ENCODE measurements around the gene CFAP107. TPM values are rescaled to one million over a fixed set of nuclear protein-coding genes. Genes with fewer than 3 reads are reported as not detected.
"Not testable (repeated sequence)": the region's sequence is repeated elsewhere in the genome, so short reads cannot be mapped to it uniquely, and the experiment has no call there.

The CFAP107 gene
- total RNA-seq, 4 donors from 2014 or later: not detected

GRCh38 chr1:12722626-12723025, 23.4 kb upstream of the CFAP107 start:
- Histone ChIP-seq H3K4me1 (no peaks in the 10 kb centered on the region), H3K36me3 (no peaks in the 10 kb centered on the region), H3K27ac (no peak overlapping the region), H3K27me3 (no peaks in the 10 kb centered on the region), H3K4me3 (no peak overlapping the region), H3K9me3 (no peaks in the 10 kb centered on the region)
- no peak for DNase-seq
- peak in 1 of 2 donors; percentile 76 for ATAC-seq
- TF ChIP-seq CTCF (IDR thresholded peaks at IDR 0.05 in 4 of 5, conservative IDR thresholded peaks at IDR 0.05 in 1 of 5): no peak
- no peak for TF ChIP-seq POLR2A (IDR thresholded peaks at IDR 0.05)
- in situ Hi-C loops (cut with MboI; ENCODE audit: low sequenced_read_pairs in 4 of 4) (no loop called here), intact Hi-C loops (cut with DNase I; ENCODE audit: low total_unique reads) (no loop called here)

- no peak overlapping the region for H3K27ac ChIP-seq
- DNase-seq (no peak), ATAC-seq (no peak)
- peaks cover 0 to 12% (median 2%) of the 10 kb centered on the region in 3 donors for H3K9me3 ChIP-seq
- in situ Hi-C loops (cut with MboI; ENCODE audit: low sequenced_read_pairs in 4 of 4) (no loop called here), intact Hi-C loops (cut with DNase I; ENCODE audit: low total_unique reads) (no loop called here)
- no peaks in the 10 kb centered on the region for H3K4me1 ChIP-seq
- H3K27me3 ChIP-seq: peaks cover 0 to 2% (median 0%) of the 10 kb centered on the region in 3 donors
- H3K36me3 ChIP-seq: no peaks in the 10 kb centered on the region
- H3K4me3 ChIP-seq: no peak overlapping the region
- TF ChIP-seq POLR2A (IDR thresholded peaks at IDR 0.05): no peak
- no peak for TF ChIP-seq CTCF (IDR thresholded peaks at IDR 0.05 in 4 of 5, conservative IDR thresholded peaks at IDR 0.05 in 1 of 5)
Measured at GRCh38 chr1:12728391-12728790, 17.6 kb upstream of the CFAP107 start.

- no peaks in the 10 kb centered on the region for H3K4me1 ChIP-seq
- in situ Hi-C loops (cut with MboI; ENCODE audit: low sequenced_read_pairs in 4 of 4): no loop called here
Measured at GRCh38 chr1:12730156-12730555, 15.8 kb upstream of the CFAP107 start.

GRCh38 chr1:12731084-12731483, 14.9 kb upstream of the CFAP107 start:
- intact Hi-C loops (cut with DNase I; ENCODE audit: low total_unique reads); H3K4me3 ChIP-seq; ATAC-seq; in situ Hi-C loops (cut with MboI; ENCODE audit: low sequenced_read_pairs in 4 of 4); DNase-seq; H3K27ac ChIP-seq; H3K36me3 ChIP-seq; H3K4me1 ChIP-seq; H3K27me3 ChIP-seq: not testable (repeated sequence)
- peaks cover 0 to 12% (median 2%) of the 10 kb centered on the region in 3 donors for H3K9me3 ChIP-seq

More at GRCh38 chr1:12730156-12730555, 15.8 kb upstream of the CFAP107 start:
- peaks cover 0 to 2% (median 0%) of the 10 kb centered on the region in 3 donors for H3K27me3 ChIP-seq
- TF ChIP-seq POLR2A (IDR thresholded peaks at IDR 0.05) (no peak), CTCF (IDR thresholded peaks at IDR 0.05 in 4 of 5, conservative IDR thresholded peaks at IDR 0.05 in 1 of 5) (no peak)
- no peak for ATAC-seq
- peaks cover 0 to 12% (median 2%) of the 10 kb centered on the region in 3 donors for H3K9me3 ChIP-seq
- no peaks in the 10 kb centered on the region for H3K36me3 ChIP-seq
- intact Hi-C loops (cut with DNase I; ENCODE audit: low total_unique reads): no loop called here
- H3K4me3 ChIP-seq: no peak overlapping the region
- H3K27ac ChIP-seq: no peak overlapping the region
- no peak for DNase-seq

GRCh38 chr1:12734651-12735050, 11.3 kb upstream of the CFAP107 start:
- intact Hi-C loops (cut with DNase I; ENCODE audit: low total_unique reads): no loop called here
- in situ Hi-C loops (cut with MboI; ENCODE audit: low sequenced_read_pairs in 4 of 4): no loop called here
- H3K4me3 ChIP-seq: no peak overlapping the region
- no peaks in the 10 kb centered on the region for H3K27me3 ChIP-seq
- no peak for DNase-seq
- no peaks in the 10 kb centered on the region for H3K4me1 ChIP-seq
- H3K36me3 ChIP-seq: no peaks in the 10 kb centered on the region
- peaks cover 0 to 11% (median 2%) of the 10 kb centered on the region in 3 donors for H3K9me3 ChIP-seq
- H3K27ac ChIP-seq: no peak overlapping the region
- no peak for ATAC-seq
- no peak for TF ChIP-seq CTCF (IDR thresholded peaks at IDR 0.05 in 4 of 5, conservative IDR thresholded peaks at IDR 0.05 in 1 of 5)
- TF ChIP-seq POLR2A (IDR thresholded peaks at IDR 0.05): no peak
